CD4-positive, alpha-beta T cell treated with Interleukin-15 for 1 hour (primary cell): ENCODE measurements around the gene RABL2A.
"Not testable (repeated sequence)": the region's sequence is repeated elsewhere in the genome, so short reads cannot be mapped to it uniquely, and the experiment has no call there.

Experiments used
- DNase-seq: peaks from one replicate; pipeline ENCODE4 v3.0.0-alpha.2; 2020

Gene RABL2A

DNA sequence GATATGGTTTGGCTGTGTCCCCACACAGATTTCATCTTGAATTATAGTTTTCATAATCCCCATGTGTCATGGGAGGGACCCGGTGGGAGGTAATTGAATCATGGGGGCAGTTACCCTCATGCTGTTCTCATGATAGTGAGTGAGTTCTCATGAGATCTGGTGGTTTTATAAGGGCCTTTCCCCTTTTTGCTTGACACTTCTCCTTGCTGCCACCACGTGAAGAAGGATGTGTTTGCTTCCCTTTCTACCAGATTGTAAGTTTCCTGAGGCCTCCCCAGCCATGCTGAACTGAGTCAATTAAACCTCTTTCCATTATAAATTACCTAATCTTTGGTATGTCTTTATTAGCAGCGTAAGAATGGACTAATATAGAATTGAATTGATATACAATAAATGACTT, 63.8 kb downstream of the RABL2A start:
- DNase-seq: not testable (repeated sequence)
